ENCODE measurements around the gene SLC35D1. TPM values are rescaled to one million over a fixed set of nuclear protein-coding genes. Genes with fewer than 3 reads are reported as not detected.

SLC35D1 gene
- total RNA-seq, 1 experiment from 2014 or later: 7.7 TPM

DNA sequence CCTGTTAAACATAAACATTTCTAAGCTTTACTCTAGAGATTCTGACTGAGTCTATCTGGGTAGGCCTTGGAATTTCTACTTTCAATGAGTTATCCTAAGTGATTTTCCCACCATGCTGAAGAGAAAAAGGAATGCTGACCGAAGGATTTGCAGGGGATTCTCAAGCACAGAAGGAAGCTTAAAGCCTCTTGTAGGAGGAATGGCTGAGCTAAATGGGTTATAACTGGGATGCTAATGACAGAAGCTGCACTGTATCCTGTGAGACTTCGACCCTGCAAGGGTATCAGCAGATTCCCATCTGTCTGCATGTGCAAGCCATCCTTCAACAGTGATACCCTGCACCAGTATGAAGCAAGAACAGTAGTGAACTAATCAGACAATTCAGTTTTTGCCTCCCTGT, 35.4 kb downstream of the SLC35D1 start:
- CTCF ChIA-PET: interaction anchor here (0.5 kb wide), 1 partner anchor 1282 kb away, joined by 4 read pairs; no protein-coding TSS in a partner anchor
- Mint-ChIP-seq H3K4me1 (ENCODE audit: low read depth, unreplicated experiment) (no peaks in the 10 kb centered on the region), H3K4me3 (ENCODE audit: unreplicated experiment) (no peak overlapping the region)

DNA sequence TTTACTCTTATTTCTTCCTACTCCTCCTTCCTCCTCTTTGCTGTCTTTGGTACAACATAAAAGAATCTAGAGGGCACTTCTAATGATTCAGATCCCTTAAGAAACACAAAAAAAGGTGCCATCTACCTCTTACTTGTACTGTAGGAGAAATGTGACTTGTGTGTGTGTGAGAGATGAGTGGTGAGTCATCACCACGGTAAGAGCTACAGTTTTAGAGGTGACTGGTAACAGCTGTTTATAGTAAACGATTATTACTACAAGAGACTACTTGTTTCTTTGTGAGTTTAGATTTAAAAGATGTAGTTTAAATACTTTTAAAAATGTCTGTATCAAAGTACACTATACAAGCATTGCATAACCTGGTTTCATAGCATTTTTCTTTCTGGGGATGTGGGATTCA, 40.4 kb downstream of the SLC35D1 start:
- no TSS peak for BruUV-seq (replicated peaks)
- H3K27me3 Mint-ChIP-seq (ENCODE audit: insufficient read depth, unreplicated experiment): no peaks in the 10 kb centered on the region
- Histone ChIP-seq H3K9me3 (no peaks in the 10 kb centered on the region), H3K36me3 (ENCODE audit: control insufficient read depth, insufficient read depth, low read length) (no peaks in the 10 kb centered on the region), H3K27me3 (replicated peaks; ENCODE audit: control insufficient read depth, insufficient read depth, low read length) (no peaks in the 10 kb centered on the region), H3K4me1 (no peaks in the 10 kb centered on the region), H3K4me3 (ENCODE audit: low read depth, low read length) (no peak overlapping the region)
- no peak for DNase-seq
- intact Hi-C loops (cut with micrococcal nuclease; ENCODE audit: unreplicated experiment): no loop called here
- peaks cover 16% of the 10 kb centered on the region for H3K36me3 Mint-ChIP-seq (ENCODE audit: insufficient read depth, unreplicated experiment)
- TF ChIP-seq, protein P1, sequence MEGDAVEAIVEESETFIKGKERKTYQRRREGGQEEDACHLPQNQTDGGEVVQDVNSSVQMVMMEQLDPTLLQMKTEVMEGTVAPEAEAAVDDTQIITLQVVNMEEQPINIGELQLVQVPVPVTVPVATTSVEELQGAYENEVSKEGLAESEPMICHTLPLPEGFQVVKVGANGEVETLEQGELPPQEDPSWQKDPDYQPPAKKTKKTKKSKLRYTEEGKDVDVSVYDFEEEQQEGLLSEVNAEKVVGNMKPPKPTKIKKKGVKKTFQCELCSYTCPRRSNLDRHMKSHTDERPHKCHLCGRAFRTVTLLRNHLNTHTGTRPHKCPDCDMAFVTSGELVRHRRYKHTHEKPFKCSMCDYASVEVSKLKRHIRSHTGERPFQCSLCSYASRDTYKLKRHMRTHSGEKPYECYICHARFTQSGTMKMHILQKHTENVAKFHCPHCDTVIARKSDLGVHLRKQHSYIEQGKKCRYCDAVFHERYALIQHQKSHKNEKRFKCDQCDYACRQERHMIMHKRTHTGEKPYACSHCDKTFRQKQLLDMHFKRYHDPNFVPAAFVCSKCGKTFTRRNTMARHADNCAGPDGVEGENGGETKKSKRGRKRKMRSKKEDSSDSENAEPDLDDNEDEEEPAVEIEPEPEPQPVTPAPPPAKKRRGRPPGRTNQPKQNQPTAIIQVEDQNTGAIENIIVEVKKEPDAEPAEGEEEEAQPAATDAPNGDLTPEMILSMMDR (IDR thresholded peaks at IDR 0.05; ENCODE audit: insufficient read depth in 1 of 2, low read depth in 1 of 2, low read length in 1 of 2, severe bottlenecking in 1 of 2, unreplicated experiment in 1 of 2): no peak
- H3K4me3 Mint-ChIP-seq (ENCODE audit: unreplicated experiment): no peak overlapping the region
- no peaks in the 10 kb centered on the region for H3K9me3 Mint-ChIP-seq (ENCODE audit: unreplicated experiment)
- POLR2A ChIA-PET: no interaction called here
- H3K27ac Mint-ChIP-seq (ENCODE audit: unreplicated experiment): no peak overlapping the region
- no peaks in the 10 kb centered on the region for H3K4me1 Mint-ChIP-seq (ENCODE audit: low read depth, unreplicated experiment)
- CTCF ChIA-PET: no interaction called here

More for the DNA sequence above, 35.4 kb downstream of the SLC35D1 start:
- no peaks in the 10 kb centered on the region for H3K27me3 ChIP-seq (replicated peaks; ENCODE audit: control insufficient read depth, insufficient read depth, low read length)
- intact Hi-C loops (cut with micrococcal nuclease; ENCODE audit: unreplicated experiment): no loop called here
- Mint-ChIP-seq H3K36me3 (ENCODE audit: insufficient read depth, unreplicated experiment) (peaks cover 6% of the 10 kb centered on the region), H3K27me3 (ENCODE audit: insufficient read depth, unreplicated experiment) (no peaks in the 10 kb centered on the region), H3K9me3 (ENCODE audit: unreplicated experiment) (no peaks in the 10 kb centered on the region), H3K27ac (ENCODE audit: unreplicated experiment) (no peak overlapping the region)
- H3K4me3 ChIP-seq (ENCODE audit: low read depth, low read length): no peak overlapping the region
- no TSS peak for BruUV-seq (replicated peaks)
- POLR2A ChIA-PET: no interaction called here
- H3K36me3 ChIP-seq (ENCODE audit: control insufficient read depth, insufficient read depth, low read length): no peaks in the 10 kb centered on the region
- TF ChIP-seq, protein P1 (IDR thresholded peaks at IDR 0.05; ENCODE audit: insufficient read depth in 1 of 2, low read depth in 1 of 2, low read length in 1 of 2, severe bottlenecking in 1 of 2, unreplicated experiment in 1 of 2): no peak
- no peak for DNase-seq
- H3K9me3 ChIP-seq: no peaks in the 10 kb centered on the region
- no peaks in the 10 kb centered on the region for H3K4me1 ChIP-seq

DNA sequence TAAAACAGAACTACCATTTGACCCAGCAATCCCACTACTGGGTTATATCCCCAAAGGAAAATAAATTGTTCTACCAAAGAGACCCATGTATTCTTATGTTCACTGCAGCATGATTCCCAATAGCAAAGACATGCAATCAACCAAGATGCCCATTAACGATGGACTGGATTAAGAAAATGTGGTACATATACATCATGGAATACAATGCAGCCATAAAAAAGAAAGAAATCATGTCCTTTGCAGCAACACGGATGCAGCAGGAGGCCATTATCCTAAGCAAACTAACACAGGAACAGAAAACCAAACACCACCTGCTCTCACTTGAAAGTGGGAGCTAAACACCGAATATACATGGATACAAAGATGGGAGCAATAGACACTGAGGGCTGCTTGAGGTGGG, 44.2 kb downstream of the SLC35D1 start:
- TF ChIP-seq, protein P1 (IDR thresholded peaks at IDR 0.05; ENCODE audit: insufficient read depth in 1 of 2, low read depth in 1 of 2, low read length in 1 of 2, severe bottlenecking in 1 of 2, unreplicated experiment in 1 of 2): no peak
- POLR2A ChIA-PET: no interaction called here
- BruUV-seq (replicated peaks): no TSS peak

More for the DNA sequence above, 44.2 kb downstream of the SLC35D1 start:
- intact Hi-C loops (cut with micrococcal nuclease; ENCODE audit: unreplicated experiment): no loop called here
- CTCF ChIA-PET: no interaction called here
- DNase-seq: no peak
- Mint-ChIP-seq H3K36me3 (ENCODE audit: insufficient read depth, unreplicated experiment) (peaks cover 16% of the 10 kb centered on the region), H3K27me3 (ENCODE audit: insufficient read depth, unreplicated experiment) (no peaks in the 10 kb centered on the region), H3K4me3 (ENCODE audit: unreplicated experiment) (no peak overlapping the region), H3K27ac (ENCODE audit: unreplicated experiment) (no peak overlapping the region), H3K4me1 (ENCODE audit: low read depth, unreplicated experiment) (no peaks in the 10 kb centered on the region), H3K9me3 (ENCODE audit: unreplicated experiment) (no peaks in the 10 kb centered on the region)
- Histone ChIP-seq H3K27me3 (replicated peaks; ENCODE audit: control insufficient read depth, insufficient read depth, low read length) (no peaks in the 10 kb centered on the region), H3K4me3 (ENCODE audit: low read depth, low read length) (no peak overlapping the region), H3K4me1 (no peaks in the 10 kb centered on the region), H3K36me3 (ENCODE audit: control insufficient read depth, insufficient read depth, low read length) (no peaks in the 10 kb centered on the region), H3K9me3 (no peaks in the 10 kb centered on the region)

All from Caco-2 (cell line).